GM19452 (cell line): ENCODE results near the gene KIAA1671.

Experiments used
- ATAC-seq: cut with Tn5 transposase; IDR thresholded peaks from one replicate; pipeline ENCODE4 v1.9.1; 2021; ENCODE audit not compliant: unreplicated experiment

KIAA1671 gene

DNA sequence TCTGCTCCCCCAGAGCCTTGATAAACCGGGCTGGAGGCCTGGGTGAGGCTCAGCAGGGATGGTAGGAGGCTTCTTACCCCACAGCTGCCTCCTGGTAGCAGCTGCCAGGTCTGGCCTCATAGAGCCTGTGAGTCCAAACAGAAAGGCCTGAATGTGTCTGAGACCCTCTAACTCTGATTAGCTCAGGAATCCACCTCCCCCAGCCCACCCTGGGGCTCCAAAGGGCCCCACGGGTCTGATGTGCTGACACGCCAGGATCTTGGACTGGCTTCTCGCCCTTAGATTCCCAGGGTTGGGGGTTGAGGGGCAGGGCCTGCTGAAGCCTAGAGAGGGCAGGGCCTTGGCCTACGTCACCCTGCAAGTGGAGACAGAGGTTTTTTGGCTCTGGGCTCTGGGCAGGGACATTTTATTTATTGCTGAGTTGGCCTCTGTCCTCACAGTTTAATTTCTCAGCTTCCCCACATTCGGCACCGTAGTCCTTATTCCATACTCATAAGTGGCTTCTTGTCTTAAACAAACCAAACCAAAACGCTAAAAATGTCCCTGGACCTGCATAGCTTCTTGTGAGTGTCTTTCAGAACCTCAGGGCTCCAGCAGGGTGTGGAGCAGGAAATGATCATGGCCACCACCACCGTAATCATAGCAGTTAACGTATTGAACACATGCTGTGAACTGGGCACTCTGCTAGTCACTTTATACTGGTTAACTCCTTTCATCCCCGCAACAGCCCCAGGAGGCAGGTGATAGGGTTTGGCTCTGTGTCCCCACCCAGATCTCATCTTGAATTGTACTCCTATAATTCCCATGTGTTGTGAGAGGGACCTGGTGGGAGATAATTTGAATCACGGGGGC, 25.1 kb downstream of the KIAA1671 start:
- ATAC-seq: no peak

DNA sequence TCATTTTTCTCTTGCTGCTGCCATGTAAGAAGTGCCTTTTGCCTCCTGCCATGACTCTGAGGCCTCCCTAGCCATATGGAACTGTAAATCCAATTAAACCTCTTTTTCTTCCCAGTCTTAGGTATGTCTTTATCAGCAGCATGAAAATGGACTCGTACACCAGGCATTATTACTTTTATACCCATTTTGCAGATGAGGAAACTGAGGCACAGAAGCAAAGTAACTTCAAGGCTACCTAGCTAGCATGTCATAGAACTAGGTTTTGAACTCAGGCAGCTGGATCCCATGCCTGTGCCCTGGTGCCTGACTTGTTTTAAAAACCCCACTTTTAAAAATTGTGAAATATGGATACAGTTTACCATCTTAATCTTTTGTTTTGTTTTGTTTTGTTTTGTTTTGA, 25.8 kb downstream of the KIAA1671 start:
- no peak for ATAC-seq

DNA sequence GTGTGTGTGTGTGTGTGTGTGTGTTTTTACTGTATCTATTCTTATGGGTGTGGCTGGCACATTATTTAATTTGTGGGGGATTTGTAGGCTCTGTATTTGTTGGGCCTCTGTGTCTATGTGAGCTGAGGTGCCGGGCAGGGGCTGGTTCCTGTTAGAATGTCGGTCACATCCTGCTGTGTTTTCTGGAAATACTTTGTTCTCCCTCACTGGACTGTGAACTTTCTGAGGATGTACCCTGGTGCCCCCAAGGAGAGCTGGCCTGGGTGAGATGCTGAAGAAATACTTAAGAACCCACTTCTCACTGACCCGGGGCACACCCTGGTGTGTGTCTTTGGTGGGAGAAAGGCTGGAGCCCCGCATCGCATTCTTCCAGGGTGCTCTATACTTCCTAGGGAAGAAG, 28.6 kb downstream of the KIAA1671 start:
- ATAC-seq: no peak

DNA sequence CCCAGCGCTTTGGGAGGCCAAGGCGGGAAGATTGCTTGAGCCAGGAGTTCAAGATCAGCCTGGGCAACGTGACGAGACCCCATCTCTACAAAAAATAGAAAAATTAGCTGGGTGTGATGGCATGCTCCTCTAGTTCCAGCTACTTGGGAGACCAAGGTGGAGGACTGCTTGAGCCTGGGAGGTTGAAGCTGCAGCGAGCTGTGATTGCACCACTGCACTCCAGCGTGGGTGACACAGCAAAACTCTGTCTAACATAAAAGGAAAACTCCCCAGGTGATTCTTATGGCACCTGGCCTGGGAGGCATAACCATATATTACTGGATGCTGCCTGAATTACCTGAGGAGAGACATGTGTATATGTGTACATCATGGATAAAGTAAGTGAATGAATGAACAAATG, 29.1 kb downstream of the KIAA1671 start:
- no peak for ATAC-seq

DNA sequence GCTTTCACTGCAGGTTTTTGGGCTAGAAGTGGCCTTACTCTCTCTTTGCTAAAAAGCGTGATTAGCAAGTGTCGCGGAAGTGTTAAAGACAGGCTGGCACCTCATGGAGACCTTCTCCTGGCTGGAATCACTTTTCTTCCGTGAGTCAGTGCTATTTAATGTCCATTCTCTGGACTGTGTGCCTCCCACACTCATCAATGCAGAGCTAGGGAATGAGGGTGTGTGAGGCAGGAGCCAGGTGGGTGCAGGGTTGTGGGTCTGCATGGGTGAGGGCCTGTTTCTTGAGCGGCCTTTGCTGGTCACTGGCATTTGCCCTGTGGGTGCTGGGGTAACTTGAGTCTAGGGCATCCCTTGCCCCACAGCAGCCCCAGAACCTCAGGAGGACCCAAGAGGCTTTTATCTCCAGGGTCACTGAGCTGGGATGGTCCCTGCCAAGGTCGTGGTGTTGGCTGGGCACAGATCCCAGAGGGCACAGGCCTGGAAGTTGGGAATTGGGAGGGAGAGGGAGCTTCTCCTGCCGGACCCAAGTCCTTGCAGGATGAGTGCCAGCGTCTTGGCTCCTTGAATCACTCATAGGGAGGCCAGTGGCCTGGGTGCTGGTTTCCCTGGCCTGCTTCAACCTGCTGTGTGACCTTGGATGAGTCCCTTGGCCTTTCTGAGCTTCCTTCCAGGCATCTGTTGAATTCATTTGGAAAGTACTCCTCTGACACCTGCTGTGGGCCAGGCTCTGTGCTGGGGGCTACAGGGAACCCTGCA, 30.0 kb downstream of the KIAA1671 start:
- no peak for ATAC-seq

DNA sequence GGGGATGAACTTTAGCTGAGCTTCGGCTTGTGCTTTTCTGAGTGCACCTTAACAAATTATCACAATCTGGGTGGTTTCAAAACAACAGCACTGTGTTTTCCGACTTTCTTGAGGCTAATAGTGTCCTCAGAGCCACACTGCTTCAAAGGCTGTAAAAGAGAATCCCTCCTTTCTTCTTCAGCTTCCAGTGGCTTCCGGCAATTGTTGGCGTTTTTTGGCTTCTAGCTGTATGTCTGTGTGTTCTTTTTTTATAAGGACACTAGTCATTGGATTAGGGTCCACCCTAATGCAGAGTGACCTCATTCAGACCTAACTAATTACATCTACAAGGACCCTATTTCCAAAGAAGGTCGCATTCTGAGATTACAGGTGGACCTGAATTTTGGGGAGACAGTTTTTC, 30.6 kb downstream of the KIAA1671 start:
- no peak for ATAC-seq

DNA sequence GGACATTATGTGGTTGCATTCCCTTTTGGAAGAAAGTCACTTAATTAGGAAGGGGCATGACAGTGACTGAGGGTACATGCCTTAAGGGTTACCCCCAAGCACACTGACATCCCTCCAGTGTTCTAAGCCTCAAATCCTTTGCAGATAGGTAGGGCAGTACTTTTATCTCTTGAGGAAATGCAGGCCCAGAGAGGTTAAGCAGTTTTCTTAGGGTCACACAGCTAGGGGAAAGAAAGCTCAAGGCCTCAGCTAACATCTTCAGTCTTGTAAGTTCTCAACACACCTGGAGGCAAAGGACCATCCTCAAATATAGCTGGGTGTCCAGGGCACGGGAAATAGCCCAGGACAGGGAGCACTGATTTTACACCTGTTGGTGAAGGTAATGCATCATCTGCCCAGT, 31.6 kb downstream of the KIAA1671 start:
- no peak for ATAC-seq

DNA sequence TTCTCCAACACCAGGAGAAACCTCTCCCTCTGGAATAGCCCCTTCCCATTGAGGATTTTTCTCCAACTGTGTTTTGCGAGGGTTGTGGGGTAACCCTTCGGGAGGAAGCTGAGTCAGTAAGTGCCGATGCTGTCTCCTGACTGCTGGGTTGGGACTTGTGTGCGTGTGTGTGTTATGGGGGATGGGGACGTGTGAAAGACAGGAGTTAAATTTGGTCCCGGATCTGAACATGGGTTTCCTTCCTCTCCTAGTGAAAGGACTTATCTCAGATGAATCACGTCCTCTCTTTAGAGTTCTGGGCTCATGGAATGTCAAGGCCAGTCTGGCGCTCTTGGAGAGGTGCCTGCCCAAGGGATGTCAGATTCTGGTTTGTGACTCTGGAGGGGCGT, 33.3 kb downstream of the KIAA1671 start:
- ATAC-seq: no peak

DNA sequence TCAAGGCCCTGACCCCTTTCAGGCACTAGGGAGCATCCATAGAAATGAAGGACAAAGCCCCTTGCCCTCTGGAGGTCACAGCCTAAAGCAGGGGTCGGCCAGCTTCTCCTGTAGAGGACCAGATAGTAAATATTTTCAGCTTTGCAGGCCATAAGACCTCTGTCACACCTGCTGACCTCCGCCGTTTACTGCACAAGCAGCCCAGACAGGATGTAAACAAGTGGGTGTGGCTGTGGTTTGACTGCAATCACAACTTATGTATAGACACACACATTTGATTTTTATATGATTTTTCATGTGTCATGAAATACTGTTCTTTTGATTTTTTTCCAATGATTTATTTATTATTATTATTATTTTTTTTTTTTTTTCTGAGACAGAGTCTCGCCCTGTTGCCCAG, 34.3 kb downstream of the KIAA1671 start:
- no peak for ATAC-seq

DNA sequence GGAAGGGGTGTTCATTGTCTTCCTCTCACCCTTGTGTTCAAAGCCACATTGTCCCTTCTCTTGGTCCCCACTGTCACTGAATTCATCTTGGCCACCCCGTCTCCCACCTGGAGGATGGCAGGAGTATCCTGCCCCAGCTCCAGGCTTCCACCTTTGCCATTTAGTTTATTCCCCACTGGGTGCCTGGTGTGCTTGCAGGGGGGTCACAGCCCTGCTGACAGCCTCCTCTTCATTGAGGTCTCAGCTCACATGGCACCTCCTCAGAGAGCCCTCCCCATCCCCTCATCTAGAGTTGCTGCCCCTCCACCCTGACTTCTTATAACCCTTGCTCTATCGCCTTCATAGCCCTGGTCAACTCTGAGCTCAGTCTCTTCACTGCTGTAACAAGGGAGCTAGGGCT, 36.6 kb downstream of the KIAA1671 start:
- ATAC-seq: no peak

DNA sequence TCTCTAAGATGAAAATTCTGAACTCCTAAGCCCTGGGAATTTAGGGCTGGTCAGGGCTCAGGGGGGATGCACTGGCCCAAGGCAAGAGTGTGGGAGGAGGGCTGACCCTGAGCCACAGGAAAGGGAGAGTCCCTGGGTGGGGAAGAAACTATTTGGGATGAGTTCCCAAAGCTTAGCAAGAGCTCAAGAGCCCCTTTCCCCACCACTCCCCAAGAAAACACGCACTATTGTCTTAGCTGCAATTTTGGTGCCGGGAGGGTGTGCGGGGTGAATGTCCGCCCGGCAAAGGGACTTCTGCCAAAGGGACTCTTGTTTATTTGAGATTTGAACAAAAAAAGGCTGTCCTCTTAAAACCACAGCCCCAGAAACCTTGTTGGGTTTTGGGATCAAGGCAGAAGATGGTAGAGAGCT, 37.0 kb downstream of the KIAA1671 start:
- ATAC-seq: no peak

DNA sequence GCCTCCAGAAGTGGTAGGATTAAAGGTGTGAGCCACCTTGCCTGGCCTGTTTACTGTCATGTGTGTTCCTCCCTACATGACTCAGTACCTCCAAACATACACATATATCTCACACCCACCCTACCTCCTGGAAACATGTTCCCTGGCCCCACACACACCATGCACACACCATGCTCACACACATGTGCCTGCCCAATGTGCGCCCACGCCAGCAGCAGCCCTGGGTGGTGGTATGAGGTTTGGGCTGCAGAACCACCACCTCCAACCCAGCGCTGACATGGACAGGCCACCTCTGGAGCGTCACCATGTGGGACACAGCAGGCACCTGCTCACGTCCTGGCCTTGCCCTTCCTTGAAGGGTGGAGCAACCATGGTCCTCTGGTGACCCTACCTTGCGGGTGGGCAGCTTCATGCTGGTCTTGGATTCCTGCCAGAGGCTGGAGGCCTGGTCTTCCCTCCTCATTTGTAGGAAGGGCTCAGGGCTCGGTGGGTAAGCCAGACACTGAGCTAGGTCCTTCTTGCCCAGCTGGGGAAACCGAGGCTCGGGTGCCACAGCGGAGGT, 37.9 kb downstream of the KIAA1671 start:
- ATAC-seq: no peak

DNA sequence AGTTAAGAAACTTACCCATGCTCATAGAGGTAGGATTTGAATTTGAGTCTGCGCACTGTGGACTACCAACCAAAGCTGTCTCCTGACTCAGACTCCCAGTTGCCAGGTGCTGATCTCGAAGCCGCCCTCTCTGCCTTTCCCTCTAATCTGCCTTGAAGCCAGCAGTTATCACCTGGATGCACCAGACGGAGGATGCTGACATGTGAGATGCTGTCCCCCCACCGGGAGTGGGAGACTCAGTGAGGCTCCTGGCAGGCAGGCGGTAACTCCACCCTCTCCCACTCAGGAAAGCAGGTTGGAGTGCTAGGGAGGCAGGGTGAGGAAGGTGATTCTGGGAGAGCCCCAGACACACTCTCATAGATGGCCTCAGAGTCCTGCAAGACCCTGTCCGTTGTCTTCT, 40.4 kb downstream of the KIAA1671 start:
- ATAC-seq: no peak

DNA sequence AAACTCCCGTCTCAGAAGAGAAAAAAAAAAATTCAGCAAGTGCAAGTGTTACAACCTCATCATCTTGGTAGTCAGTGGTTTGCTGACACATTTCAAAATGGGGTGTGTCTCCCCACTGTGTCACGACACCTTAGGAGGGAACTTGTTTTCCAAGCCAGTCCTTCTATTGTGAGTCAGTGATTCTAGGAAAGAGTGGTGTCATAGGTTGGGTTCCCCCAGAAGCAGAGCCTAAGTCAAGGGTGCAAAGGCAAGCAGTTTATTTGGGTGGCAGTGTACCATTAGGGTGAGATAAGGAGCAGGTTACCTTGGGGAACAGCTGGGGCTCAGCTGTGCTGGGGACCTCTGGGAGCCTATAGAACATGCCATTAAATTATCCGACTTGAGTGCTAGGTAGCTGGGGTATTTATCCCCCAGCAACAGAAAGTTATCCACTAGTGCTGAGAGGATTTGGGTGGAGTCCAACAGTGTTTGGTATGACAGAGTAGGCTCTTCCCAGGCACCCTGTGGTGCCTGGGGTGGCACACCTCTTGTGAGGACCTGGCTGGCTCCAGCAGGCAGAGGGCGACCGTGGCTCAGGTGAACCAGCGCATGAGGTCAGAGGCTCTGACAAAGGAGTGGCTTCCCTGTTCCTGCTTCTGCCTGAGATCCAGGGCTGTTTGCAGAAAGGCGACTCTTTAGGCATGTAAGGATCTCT, 41.7 kb downstream of the KIAA1671 start:
- ATAC-seq: no peak

DNA sequence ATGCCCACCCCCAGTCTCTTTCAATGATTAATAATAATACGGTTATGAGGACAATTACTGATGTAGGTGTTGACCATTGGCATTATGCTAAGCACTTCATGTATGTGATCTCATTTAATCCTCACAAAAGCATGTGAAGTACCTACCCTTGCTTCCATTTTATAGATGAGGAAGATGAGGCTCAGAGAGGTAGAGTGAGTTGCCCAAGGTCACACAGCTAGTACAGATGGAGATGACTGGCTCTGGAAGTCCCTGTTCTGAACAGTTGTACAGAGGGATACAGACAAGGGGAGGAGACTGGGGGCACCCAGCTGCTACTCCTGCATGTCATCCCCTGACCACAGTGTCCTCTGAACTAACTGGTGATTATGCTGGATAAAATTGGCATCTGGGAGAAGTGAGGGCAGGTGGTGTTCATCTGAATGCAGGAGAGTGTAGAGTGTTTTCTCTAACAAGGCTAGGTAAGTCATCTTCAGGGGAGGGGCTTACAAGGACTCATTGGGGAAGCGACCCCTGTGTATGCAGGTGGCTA, 43.2 kb downstream of the KIAA1671 start:
- ATAC-seq: no peak

DNA sequence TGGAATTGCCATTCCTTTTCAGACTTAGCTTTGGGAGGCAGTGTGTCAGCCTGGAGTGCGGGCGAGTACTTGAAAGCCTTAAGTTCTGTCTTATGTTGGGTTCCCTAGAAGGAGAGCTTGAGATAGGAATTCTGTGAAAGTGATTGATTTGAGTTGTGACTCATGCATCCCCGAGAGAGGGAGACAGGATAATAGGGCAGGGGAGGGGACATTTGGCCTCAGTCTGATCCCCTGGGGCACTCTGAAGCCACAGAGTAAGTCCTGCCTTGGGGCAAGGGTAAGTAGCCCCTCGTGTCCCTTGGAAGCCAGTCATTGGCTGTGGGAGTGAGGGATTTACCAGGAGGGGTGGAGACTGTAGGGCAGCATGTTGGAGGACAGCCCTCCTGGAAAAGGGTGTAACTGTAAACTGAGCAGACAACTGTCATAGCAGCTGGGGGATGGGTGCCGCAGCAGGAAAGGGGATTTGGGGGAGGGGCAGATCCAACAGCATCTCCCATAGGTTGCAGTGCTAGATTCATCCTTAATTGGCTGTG, 44.0 kb downstream of the KIAA1671 start:
- ATAC-seq: no peak

DNA sequence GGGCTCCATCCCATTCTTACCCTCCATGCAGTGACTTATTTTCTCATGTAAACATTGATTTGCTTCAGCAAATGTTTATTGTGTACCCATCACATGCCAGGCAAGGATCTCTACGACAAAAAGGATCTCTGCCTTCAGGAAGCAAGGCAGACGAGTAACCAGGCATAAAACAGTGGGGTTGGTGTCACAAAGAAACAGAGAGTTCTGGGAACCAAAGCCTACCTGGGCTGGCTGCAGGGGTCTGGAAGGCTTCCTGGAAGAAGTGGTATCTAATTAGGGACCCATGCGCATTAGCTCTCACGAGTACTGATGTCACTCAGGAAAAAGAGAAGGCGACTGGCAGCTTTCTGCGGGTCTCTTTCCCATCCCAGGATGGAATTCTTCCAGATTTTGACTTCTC, 44.5 kb downstream of the KIAA1671 start:
- ATAC-seq: no peak

DNA sequence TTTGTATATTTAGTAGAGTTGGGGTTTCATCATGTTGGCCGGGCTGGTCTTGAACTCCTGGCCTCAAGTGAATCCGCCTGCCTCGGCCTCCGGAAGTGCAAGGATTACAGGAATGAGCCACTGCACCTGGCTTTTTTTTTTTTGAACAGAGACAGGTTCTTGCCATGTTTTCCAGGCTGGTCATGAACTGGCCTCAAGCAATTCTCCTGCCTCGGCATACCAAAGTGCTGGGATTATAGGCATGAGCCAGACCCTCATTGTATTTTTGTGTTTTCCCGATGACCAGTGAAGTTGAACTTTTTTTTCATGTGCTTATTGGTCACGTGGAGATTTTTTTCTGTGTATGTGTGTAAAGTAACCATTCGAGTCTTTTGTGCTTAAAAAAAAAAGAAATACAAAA, 48.2 kb downstream of the KIAA1671 start:
- no peak for ATAC-seq

DNA sequence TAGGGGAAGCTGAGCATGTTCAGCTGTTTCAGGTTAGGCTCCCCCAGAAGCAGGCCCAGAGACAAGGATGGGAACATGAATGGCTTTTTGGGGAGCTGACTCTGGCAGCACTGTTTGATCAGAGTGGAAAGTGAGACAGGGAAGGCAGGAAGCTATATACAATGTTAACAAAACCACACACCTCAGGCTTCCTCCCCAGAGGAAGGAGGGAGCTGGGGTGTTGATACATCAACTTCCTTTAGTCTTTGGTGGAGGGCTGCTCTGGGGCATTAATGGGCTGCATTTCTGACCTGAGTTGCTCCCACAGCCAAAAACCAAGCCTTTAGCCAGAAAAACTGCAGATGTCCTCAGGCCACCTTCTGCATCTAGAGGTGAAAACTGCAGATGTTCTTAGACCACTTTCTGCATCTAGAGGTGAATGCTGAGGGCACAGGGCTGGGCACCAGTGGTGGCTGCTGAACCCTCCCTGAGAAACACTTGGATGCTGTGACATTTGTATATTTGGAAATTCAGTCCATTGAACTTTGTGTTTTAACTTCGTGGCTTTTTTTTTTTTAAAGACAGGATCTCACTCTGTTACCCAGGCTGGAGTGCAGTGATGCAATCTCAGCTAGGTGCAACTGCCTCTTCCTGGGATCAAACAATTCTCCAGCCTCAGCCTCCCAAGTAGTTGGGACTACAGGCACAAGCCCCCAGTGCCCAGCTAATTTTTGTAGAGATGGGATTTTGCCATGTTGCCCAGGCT, 49.9 kb downstream of the KIAA1671 start:
- ATAC-seq: no peak

DNA sequence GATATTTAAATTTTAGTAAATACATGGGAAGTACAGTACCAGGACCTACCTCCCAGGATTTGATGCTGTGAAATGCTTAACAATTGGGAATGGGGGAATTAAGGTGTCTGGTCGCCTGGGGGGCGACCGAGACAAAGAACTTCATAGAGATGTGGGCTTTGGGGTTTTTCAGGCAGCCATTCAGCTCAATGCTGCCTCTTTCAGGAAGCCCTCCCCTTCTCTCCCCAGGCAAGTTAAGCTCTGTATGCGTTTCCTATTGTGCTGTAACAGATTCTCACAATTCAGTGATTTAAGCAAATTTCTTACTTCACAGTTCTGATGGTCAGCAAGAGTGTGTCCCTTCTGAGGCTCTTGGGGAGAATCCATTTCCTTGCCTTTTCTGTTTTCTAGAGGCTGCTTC, 53.8 kb downstream of the KIAA1671 start:
- ATAC-seq: no peak
